CD4-positive, alpha-beta T cell treated with Interleukin-17A for 4 hours (primary cell): ENCODE results near the gene DDX21.
"Not testable (repeated sequence)": the region's sequence is repeated elsewhere in the genome, so short reads cannot be mapped to it uniquely, and the experiment has no call there.

Experiments used
- DNase-seq: peaks from one replicate; pipeline ENCODE4 v3.0.0-alpha.2; 2020; ENCODE audit warnings: mixed read lengths

DDX21 gene

DNA sequence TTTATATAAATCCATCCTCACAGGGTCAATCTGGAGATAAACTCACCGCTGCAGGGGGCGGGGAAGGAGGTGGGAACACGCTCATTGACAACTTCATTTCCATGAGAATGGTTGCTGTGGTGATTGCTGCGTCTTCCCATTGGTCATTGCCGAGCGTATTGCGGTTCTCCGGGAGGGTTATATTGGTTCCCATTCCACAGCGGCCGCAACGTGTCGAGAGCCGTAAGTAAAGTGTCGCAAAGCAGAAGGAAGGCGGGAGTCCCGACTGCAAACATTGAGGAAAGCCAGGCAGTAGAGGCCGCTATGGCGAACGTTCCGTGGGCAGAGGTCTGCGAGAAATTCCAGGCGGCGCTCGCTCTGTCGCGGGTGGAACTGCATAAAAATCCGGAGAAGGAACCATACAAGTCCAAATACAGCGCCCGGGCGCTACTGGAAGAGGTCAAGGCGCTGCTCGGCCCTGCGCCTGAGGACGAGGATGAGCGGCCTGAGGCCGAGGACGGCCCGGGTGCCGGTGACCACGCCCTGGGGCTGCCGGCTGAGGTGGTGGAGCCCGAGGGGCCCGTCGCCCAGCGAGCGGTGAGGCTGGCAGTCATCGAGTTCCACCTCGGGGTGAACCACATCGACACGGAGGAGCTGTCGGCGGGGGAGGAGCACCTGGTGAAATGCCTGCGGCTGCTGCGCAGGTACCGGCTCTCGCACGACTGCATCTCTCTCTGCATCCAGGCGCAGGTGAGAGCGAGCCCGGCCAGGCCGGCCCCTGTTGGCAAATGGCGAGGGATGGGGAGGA, 32.8 kb downstream of the DDX21 start, which contains the start of gene KIFBP:
TSS of gene KIFBP (plus strand) at position 274 of the 787 bp plus-strand sequence. CDS start at position 304, 30 bp downstream.
- DNase-seq = peak; percentile 84

DNA sequence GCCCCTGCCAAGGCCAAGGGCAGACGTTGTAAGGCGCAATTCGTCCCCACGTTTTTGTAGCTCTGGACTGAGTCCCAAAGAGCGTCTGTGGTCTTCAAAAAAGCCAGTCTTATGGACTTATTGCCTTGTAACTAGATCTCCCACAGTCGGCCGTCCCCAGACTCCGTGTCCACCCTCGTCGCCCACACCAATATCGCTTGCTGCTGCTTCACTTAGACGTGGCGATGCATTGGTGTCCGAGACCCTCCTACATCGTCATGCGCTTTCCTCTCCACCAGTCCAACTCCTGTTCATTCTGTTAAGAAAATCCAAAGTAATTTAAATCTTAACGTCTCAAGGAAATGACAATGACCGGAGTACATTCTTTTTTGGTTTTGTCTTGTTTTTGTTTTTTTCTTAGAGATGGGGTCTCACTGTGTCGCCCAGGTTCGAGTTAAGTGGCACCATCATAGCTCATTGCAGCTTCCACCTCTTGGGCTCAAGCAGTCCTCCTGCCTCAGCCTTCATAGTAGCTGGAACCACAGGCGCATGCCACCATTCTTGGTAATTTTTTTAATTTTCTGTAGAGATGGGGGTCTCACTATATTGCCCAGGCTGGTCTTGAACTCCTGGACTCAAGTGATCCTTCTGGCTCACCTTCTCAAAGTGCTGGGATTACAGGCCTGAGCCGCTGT, 33.5 kb downstream of the DDX21 start:
- no peak for DNase-seq

DNA sequence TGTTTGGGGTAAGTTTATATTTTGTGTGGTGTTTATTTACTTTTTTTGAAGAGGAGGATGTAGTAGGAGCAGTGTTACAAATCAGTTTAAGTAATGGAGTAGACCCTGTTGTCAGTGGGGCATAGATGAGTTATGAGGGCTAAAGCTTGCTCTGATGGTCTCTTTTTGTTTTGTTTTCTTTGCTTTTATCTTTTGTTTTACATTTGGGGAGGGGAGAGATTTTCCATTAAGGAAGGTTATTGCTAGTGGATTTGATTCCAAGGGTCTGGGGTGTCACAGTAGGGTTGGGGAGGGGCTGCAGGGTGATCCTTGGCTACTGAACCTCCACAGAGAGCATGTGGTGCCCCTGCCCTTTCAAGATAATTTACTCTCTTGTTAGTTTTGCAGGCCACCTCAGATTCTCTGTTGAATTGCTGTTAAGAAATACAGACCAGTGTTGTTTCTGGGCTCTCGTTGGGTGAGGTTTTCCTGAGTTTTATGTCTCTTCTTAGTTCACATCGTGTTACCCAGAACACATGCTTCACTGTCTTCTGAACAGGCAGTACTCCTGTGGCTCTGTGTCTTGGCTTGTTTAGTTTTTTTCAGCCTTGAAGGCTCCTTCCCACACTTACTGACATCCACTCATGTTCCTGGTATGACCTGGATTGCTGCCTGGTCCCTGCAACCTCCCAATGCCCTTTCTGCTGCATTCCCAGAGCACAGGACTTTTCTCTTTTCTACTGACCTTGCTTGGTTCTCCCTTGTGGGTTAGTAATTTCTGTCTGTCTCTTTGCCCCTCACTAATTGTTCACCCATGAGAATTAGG, 36.9 kb downstream of the DDX21 start:
- DNase-seq = no peak

DNA sequence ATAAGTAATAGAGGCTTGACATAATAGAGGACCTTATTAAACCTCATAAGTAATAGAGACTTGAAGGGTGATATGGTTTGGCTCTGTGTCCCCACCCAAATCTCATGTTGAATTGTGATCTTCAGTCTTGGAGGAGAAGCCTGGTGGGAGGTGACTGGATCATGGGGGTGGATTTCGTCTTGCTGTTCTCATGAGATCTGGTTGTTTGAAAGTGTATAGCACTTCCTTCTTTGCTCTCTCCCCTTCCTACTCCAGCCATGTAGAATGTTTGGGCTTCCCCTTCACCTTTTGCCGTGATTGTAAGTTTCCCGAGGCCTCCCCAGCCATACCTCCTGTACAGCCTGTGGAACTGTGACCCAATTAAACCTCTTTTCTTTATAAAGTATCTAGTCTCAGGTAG, 41.2 kb downstream of the DDX21 start:
- DNase-seq = no peak

DNA sequence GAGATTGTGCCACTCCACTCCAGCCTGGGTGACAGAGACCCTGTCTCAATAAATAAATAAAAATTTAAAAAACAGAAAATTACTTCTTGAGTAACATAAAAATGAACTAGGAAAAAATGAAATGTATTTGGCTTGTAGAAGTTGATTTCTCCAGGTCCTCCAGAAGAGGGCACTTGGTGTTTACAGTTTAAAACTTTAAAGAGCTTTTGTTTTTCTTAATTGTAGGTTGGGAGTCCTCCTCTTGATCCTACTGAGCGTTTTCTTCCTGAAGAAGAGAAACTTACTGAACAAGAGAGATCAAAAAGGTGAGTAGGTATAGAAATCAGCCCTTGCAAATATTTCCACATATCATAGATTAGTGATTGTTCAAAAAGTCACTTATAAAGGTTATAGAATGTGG, 48.9 kb downstream of the DDX21 start:
- no peak for DNase-seq

DNA sequence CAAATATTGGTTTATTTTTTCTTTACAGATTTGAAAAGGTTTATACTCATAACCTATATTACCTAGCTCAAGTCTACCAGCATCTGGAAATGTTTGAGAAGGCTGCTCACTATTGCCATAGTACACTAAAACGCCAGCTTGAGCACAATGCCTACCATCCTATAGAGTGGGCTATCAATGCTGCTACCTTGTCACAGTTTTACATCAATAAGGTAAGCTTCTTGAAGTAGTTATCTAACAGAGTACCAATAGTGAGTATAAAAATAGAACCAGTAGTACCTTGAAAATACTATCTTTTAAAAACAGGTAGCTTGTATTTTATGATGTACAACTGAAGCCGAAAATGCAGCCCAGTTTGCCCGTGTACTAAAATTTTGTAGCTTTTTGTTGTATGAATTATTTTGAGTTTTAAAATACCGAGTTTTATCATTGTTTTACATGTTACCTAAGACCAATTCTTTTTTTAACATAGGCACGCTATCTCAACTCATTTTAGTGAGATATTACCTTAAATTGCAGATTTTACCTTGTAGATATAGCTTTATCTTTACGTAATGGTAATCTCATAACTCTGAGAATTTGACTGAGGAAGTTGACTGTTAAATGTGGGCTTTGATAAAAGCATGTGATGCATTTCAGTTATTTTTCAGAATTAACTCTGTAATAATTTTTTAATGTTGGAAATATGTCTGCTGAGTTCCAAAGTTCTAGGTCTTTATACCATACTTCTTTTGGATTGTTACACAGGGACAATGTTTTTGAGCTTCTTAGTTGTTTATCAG, 49.9 kb downstream of the DDX21 start:
- no peak for DNase-seq

DNA sequence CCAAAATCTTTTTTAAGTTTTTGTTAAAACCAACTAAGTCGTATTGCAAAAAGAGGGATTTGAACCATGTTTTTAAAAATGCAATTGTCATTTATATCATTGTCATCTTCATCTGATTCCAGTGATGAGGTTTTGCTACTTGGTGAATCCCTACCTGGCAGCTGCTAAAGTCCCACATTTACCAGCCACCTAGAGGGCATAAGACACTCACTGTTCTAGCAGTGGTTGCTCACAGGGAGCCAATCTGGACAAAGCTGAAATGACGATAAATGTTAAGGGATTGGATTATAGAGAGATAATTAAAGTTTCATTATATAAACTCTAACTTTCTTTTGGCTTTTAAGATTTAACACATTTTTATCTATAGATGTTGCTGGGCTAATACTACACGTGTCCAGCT, 51.3 kb downstream of the DDX21 start:
- no peak for DNase-seq

DNA sequence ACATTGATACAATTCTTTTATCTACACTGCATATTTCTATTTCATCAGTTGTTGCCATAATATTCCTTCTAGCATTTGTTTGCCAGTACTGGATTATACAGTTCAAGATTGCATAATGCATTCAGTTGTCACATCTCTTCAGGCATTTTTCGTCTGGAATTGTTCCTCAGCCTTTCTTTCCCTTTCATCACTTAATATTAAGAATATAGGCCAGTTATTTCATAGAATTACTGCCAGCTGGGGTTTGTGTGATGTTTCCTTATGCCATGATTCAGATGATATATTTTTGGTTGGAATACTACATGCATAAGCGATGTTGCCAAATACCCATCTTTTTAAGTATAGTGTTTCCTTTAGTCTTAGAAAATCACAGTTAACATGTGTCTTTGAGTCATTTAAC, 53.4 kb downstream of the DDX21 start:
- no peak for DNase-seq

DNA sequence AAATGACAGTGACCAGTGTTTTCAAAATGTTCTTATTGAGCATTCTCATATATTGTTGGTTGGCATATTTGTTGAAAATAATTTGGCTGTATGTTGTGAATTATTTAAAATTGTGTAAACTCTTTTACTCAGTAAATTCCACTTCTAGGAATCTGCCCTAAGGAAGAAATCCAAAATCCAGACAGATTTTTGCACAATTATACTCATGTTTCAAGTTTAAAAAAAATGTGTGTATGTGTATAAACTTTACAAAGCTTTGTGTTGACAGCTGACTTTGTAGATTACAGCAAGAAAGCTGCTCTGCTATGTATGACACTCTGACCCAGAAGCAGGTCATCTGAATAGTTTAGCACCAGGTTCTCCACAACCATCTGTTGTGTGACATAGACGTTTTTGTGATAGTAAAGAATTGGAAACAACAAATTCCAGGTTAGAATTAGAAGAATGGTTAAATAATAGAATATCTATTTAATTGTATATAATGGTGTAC, 54.2 kb downstream of the DDX21 start:
- no peak for DNase-seq

DNA sequence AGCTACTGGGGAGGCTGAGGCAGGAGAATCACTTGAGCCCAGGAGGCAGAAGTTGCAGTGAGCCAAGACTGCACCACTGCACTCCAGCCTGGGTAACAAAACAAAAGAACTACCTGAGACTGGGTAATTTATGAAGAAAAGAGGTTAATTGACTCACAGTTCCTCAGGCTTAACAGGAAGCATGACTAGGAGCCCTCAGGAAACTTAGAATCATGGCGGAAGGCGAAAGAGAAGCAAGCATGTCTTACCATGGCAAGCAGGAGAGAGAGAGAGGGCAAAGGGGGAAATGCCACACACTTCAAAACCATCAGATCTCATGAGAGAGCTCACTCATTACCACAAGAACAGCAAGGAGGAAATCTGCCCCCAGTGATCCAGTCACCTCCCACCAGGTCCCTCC, 56.8 kb downstream of the DDX21 start:
- DNase-seq = not testable (repeated sequence)

DNA sequence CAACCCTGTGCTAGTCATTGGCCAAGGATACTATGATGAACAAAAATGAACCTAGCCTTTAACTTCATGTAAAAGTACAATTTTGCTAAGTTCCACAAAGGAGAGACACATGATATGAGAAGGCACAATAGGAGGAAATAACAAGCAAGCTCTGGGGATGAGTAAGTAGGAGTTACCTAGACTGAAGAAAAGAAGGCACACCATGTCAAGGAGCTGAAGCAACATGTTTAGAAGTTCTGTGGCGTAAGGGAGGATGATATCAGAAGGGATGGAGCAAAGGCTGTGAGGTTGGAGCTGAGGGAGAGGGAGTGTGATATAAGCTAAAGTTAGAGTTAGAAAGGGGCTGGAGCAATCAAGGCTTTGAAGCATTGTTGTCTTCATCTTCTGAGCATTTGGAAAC, 58.2 kb downstream of the DDX21 start:
- DNase-seq = no peak

DNA sequence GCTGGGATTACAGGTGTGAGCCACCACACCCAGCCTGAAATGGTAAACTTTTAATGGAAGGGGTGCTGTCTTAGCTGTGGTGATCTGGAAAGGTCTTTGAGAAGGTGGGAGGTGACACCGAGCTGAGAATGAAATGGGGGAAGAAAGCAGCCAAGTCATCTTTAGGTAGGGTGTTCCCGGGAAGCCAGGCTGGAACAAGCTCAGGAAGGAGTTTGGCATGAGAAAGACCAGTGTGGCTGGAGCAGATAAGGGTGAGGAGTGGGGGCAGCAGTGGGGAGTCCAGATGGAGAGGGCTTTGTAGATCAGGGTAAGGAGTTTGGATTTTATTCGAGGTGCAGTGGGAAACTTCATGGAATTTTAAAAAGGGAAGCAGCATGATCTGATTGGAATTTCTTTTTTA, 62.6 kb downstream of the DDX21 start:
- no peak for DNase-seq

DNA sequence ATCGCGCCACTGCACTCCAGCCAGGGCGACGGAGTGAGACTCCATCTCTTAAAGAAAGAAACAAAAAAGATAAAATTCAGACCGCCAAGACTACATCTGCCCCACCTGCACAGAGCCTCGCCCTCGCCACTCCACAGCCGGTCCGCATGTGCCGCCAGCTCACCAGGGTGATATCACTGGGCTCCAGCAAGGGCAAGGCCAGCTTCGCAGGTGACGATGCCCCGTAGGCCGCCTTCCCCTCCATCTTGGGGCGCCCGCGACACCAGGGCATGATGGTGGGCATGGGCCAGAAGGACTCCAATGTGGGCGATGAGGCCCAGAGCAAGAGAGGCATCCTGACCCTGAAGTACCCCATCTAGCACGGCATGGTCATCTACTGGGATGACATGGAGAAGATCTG, 66.6 kb downstream of the DDX21 start:
- DNase-seq = no peak

DNA sequence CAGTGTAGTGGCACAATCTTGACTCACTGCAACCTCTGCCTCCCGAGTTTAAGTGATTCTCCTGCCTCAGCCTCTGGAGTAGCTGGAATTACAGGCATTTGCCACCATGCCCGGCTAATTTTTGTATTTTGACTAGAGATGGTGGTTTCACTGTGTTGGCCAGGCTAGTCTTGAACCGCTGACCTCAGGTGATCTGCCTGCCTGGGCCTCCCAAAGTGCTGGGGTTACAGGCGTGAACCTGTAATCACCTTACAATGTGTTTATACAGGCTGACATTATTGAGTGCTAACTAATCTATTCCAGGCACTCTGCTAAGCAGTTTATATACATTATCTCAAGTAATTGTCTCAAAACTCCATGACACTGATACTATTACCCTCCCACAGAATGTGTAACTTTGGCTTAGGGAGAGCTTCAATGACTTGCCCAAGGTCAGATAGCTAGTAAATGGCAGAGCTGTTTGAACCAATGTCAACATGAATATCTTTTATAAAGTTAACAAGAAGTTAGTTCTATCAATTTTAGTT, 69.5 kb downstream of the DDX21 start:
- DNase-seq = no peak

DNA sequence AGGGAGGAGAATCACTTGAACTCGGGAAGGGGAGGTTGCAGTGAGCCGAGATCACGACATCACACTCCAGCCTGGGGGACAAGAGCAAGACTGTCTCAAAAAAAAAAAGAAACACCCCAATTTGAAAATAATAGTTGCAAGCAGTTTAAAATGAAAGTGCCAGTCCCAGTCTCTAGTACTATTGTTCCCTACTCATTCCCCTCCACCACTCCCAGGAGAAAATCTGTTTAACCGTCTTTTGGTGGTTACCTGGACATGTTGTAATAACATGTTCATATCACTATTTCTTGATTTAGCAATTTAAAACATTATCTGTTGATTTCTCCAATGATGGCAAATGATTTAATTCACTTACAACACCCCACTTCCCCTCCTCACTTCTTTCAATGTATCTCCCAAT, 77.3 kb downstream of the DDX21 start:
- DNase-seq = no peak
